GM19099 (cell line): ENCODE data around the gene ATP5PO.

Experiments used
- POLR2A ChIP-seq: IDR thresholded peaks from 3 replicates; pipeline ENCODE4 v1.6.1; 2011; ENCODE audit warnings: low read depth; ENCODE audit not compliant: insufficient read length; ENCODE audit errors: extremely low read depth

ATP5PO gene, protein sequence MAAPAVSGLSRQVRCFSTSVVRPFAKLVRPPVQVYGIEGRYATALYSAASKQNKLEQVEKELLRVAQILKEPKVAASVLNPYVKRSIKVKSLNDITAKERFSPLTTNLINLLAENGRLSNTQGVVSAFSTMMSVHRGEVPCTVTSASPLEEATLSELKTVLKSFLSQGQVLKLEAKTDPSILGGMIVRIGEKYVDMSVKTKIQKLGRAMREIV

GRCh38 chr21:33915368-33916199, at the start of gene ATP5PO:
ATP5PO (minus strand) TSS chr21:33915804; CDS start chr21:33915763, 41 bp downstream.
- peak; percentile 95 for TF ChIP-seq POLR2A

GRCh38 chr21:33964706-33965325, 49.2 kb upstream of the ATP5PO start:
- TF ChIP-seq POLR2A = no peak

GRCh38 chr21:33963848-33964555, 48.4 kb upstream of the ATP5PO start:
- TF ChIP-seq POLR2A = no peak

- no peak for TF ChIP-seq POLR2A
Observed at GRCh38 chr21:33962290-33962689, 46.7 kb upstream of the ATP5PO start.

- no peak for TF ChIP-seq POLR2A
Observed at GRCh38 chr21:33961061-33961460, 45.5 kb upstream of the ATP5PO start.

- TF ChIP-seq POLR2A = no peak
Observed at GRCh38 chr21:33959680-33960079, 44.1 kb upstream of the ATP5PO start.

DNA sequence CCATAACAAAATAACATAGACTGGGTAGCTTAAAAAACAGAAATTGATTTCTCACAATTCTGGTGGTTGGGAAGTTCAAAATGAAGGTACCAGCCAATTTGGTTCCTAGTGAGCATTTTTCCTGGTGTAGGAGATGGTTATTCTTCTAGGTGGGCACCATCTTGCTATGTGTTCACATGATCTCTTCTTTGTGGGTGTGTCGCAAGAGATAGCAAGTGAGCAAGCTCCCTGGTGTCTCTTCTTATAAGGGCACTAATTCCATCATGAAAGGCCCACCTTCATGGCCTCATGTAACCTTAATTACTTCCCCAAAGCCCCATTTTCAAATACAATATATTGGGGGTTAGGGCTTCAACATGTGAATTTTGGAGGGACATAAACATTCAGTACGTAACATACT, 38.8 kb upstream of the ATP5PO start:
- no peak for TF ChIP-seq POLR2A

GRCh38 chr21:33951276-33952178, 35.9 kb upstream of the ATP5PO start:
- no peak for TF ChIP-seq POLR2A

DNA sequence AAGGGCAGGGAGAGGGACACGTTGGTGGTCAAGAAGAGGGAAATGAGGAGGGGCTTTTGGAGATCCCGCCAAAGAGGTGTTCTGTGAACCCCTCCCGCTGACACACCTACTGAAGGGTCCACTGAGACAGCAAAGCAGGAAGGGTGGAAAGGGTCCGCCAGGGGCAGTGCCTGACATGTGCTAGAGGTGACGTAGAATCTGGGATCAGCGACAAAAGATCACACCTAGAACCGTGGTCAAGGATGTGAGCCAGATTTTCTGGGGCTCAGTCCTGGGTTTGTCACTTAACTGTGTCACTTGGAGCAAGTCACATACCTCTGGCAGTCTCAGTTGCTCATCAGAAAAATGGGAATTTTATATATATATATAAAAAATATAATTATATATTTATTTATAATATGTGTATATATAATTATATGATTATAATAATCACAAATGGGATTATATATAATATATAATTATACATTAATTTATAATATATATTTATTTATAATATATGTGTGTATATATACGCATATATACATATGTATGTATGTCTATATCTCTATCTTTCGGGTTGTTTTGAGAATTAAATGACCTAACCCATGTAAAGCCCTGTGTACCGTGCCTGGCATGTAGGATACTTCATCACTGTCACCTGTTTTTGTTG, 35.0 kb upstream of the ATP5PO start:
- no peak for TF ChIP-seq POLR2A

DNA sequence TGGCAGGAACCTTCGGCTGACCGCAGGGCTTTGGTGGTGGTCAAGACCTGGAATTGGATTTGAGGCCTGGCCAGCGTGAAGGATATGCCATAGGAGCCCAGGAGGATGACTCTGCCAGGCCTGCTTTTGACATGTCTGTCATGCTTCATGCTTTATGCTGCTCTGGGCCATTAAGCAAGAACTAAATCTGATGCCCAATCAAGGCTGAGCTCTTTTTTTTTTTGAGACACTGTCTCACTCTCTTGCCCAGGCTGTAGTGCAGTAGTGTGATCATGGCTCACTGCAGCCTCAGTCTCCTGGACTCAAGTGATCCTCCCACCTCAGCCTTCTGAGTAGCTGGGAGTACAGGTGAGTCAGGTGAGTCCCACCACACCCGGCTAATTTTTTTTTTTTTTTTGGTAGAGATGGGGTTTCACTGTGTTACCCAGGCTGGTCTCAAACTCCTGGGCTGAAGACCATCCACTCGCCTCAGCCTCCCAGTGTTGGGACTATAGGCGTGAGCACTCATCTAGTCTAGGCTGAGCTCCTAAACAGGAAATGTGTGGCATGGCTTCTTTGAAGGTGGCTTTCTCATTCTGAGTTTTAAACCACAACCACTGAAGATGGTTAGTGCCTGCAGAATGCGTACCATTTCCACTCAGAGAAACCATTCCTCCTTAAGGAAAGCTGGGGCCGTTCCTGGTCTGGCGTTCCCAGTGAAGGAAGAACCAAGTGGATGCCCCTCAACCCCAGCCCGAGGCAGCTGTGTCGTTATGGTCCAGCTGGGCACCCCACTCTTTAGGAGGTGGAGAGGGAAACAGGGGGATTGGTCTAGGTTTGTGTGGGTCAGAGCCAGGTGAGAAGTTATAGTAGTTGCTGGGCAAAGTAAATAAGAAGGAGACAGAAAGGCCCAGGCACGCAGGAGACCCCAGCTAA, 34.2 kb upstream of the ATP5PO start:
- peak; percentile 14 for TF ChIP-seq POLR2A

DNA sequence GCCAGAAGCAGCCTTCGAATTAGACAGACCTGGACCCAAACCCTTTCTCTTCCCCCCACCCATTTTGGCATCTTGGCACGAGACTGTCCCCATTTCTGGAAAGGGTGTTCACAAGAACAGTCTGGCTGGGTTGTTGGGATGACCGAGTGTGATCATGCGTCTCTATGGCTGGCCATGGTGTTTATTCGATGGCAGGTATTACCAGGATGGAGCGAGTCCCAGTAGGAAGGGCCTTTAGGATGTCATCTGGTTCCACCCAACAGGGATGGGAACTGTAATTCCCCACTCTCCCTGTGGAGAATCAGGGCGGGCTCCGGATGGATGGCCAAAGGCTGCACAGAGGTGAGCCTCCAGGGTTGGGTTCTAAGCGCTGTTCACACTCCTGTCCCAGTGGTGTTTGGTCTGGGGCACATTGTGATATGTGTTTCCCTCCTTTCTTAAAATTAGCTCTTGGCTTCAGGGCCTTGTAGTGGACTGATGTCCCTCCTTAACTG, 33.4 kb upstream of the ATP5PO start:
- TF ChIP-seq POLR2A = no peak

GRCh38 chr21:33948096-33948950, 32.7 kb upstream of the ATP5PO start:
- peak; percentile 63 for TF ChIP-seq POLR2A
